HG03280 (cell line): ENCODE measurements around the gene EMC7.

ENCODE experiments used
- ATAC-seq: cut with Tn5 transposase; IDR thresholded peaks from one replicate; pipeline ENCODE4 v1.9.1; 2021; ENCODE audit warnings: mild to moderate bottlenecking, moderate library complexity; ENCODE audit not compliant: unreplicated experiment

EMC7 gene

DNA sequence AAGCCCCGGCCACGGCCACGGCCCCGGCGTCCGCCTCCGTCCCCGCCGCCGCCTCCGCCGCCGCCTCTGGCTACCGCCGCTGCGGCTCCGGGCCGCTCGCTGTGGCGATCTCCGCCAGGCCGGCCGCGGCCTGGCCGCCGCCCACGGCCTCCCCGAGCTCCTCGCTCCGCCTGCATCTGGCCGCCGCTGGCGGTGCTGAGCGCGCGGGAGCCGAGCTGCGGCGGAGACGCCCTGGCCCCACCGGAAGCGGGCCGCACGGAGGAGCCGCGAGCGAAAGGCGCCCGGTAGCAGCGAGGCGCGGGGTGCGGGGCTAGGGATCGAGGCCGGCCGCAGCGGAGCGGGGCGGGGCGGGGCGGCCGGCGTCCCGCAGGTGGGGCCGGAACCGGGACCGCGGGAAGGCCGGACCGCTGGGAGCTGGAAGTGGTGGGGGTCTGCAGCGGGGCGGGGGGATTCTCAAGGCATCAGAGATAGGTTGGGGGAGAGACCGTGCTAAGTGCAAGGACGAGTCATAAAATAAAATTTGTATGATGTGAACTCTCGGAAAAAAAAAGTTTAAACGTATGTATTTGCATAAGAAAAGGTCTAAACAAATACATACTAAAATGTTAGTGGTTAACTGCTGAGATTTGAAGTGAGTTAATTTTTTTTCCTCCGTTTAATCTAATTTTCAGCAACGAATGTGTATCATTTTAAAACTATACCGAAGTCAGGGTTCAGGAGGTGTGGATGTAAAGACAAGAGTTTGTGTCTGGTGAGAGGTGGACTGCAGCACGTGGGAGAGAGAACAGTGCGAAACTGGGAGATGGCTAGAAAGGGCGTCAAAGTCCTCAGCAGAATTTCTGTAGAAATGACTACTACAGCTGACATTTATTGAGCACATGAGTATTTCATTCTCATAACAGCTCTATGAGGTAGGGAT lies 62.5 kb downstream of the EMC7 start, which contains the start of gene AVEN:
Gene AVEN (minus strand): TSS at position 334 of the 919 bp plus-strand sequence. CDS start 158 bp downstream, at position 176.
- peak; percentile 49 for ATAC-seq

- ATAC-seq: peak; percentile 76
Measured at GRCh38 chr15:34038023-34038870, 63.4 kb downstream of the EMC7 start.
